ENCODE measurements around the gene ZNF728.
"Not testable (repeated sequence)": the region's sequence is repeated elsewhere in the genome, so short reads cannot be mapped to it uniquely, and the experiment has no call there.

Gene ZNF728

GRCh38 chr19:22945560-22945959, 57.4 kb downstream of the ZNF728 start:
- TF ChIP-seq CTCF (IDR thresholded peaks at IDR 0.05) (no peak), ZFX (IDR thresholded peaks at IDR 0.05; ENCODE audit: borderline replicate concordance) (no peak)
- H3K27ac ChIP-seq, result no peak overlapping the region

GRCh38 chr19:22935151-22935550, 67.8 kb downstream of the ZNF728 start:
- H3K27ac ChIP-seq, result no peak overlapping the region
- TF ChIP-seq ZFX (IDR thresholded peaks at IDR 0.05; ENCODE audit: borderline replicate concordance) (no peak), CTCF (IDR thresholded peaks at IDR 0.05) (no peak)

- not testable (repeated sequence) for H3K27ac ChIP-seq
These were observed 75.4 kb downstream of the ZNF728 start for GRCh38 chr19:22927576-22927975.

- not testable (repeated sequence) for H3K27ac ChIP-seq
These were observed 77.8 kb downstream of the ZNF728 start for GRCh38 chr19:22925181-22925580.

All from 22Rv1 (cell line).